Immature natural killer cell (primary cell): ENCODE data around the gene ABI1. TPM values are rescaled to one million over a fixed set of nuclear protein-coding genes. Genes with fewer than 3 reads are reported as not detected.

Source experiments
- DNase-seq, 3 donors: peaks; one replicate each; pipeline ENCODE4 v3.0.0; 2022; ENCODE audit warnings: mixed read lengths in 1 of 3
- H3K27ac Mint-ChIP-seq, 6 donors: one replicate each; pipeline ENCODE4 v1.8.0; 2020; ENCODE audit warnings: mixed read lengths in 6 of 6, mild to moderate bottlenecking in 5 of 6, inconsistent platforms in 4 of 6, moderate library complexity in 3 of 6
- H3K27me3 Mint-ChIP-seq, 3 donors: one replicate each; pipeline ENCODE4 v1.8.0; 2020 to 2021; ENCODE audit warnings: low read depth in 3 of 3, mild to moderate bottlenecking in 3 of 3, mixed read lengths in 3 of 3, moderate library complexity in 3 of 3, inconsistent platforms in 1 of 3
- H3K36me3 Mint-ChIP-seq, 3 donors: one replicate each; pipeline ENCODE4 v1.8.0; 2020; ENCODE audit warnings: mixed read lengths in 3 of 3, inconsistent platforms in 2 of 3, mild to moderate bottlenecking in 2 of 3
- H3K4me1 Mint-ChIP-seq, 2 donors: one replicate each; pipeline ENCODE4 v1.8.0; 2020; ENCODE audit warnings: inconsistent platforms in 2 of 2, mild to moderate bottlenecking in 2 of 2, mixed read lengths in 2 of 2, moderate library complexity in 1 of 2
- H3K4me3 Mint-ChIP-seq, 5 donors: one replicate each; pipeline ENCODE4 v1.8.0; 2020; ENCODE audit warnings: mild to moderate bottlenecking in 5 of 5, mixed read lengths in 5 of 5, inconsistent platforms in 3 of 5, moderate library complexity in 3 of 5
- H3K9me3 Mint-ChIP-seq, 6 donors: one replicate each; pipeline ENCODE4 v1.8.0; 2020; ENCODE audit warnings: mild to moderate bottlenecking in 6 of 6, mixed read lengths in 6 of 6, inconsistent platforms in 4 of 6, moderate library complexity in 3 of 6
- polyA plus RNA-seq, 3 donors: library from polyadenylated mRNA; unstranded; fragments of 300-500 nt; fragmentation: Illumina TruSeq; gene quantifications; one replicate each; pipeline ENCODE4 v1.2.3, GENCODE V29; 2021

The ABI1 gene
- polyA plus RNA-seq, 3 donors from 2014 or later, result 65.0 to 85.3 (median 84.0) TPM

- peaks cover 24% of the 10 kb centered on the region in 2 donors for H3K4me1 Mint-ChIP-seq
- H3K36me3 Mint-ChIP-seq, result peaks cover 3 to 13% (median 10%) of the 10 kb centered on the region in 3 donors
- DNase-seq, result no peak
- peak overlapping the region in 1 of 6 donors; percentile 41 for H3K27ac Mint-ChIP-seq
- H3K9me3 Mint-ChIP-seq, result no peaks in the 10 kb centered on the region
- peaks cover 0 to 6% (median 2%) of the 10 kb centered on the region in 3 donors for H3K27me3 Mint-ChIP-seq
- H3K4me3 Mint-ChIP-seq, result no peak overlapping the region
These were observed 159.7 kb downstream of the ABI1 start for GRCh38 chr10:26700884-26701630.

DNA sequence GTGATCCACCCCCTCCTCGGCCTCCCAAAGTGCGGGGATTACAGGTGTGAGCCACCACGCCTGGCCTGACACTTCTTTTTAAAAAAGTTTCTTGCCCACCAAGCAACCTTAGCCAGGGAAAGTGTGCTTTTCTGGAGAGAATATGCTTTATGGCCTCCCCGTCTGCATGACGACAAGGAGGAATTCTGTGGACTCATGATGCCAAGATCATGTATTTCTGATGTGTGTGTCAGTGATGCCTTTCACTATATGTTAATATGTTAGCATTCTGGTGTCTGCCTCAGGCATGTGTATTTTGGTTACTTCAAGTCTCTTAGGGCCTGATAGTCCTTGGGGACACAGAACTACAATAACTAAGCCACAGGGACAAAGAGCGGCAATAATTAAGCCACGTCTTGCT is 161.1 kb downstream of the ABI1 start:
- Mint-ChIP-seq H3K36me3 (peaks cover 0 to 6% (median 5%) of the 10 kb centered on the region in 3 donors), H3K27ac (no peak overlapping the region), H3K27me3 (peaks cover 0 to 6% (median 2%) of the 10 kb centered on the region in 3 donors), H3K4me3 (peak overlapping the region in 4 of 5 donors; percentile 23 to 95 (median 38)), H3K9me3 (no peaks in the 10 kb centered on the region), H3K4me1 (peaks cover 19% of the 10 kb centered on the region in 2 donors)
- DNase-seq, result no peak

DNA sequence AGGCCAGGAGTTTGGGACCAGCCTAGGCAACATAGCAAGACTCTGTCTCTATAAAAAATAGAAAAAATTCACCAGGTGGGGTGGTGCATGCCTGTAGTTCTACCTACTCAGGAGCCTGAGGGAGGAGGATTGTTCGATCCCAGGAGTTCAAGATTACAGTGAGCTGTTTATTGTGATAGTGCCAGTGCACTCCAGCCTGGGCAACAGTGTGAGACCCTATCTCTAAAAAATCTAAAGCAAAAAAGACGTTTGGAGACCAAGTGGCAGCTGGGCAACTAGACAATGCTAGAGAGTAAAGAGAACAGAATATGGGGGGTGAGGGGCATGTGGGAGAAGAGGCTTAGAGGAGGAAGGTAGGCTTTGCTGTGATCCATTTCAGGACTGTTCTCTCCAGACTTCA is 161.8 kb downstream of the ABI1 start:
- Mint-ChIP-seq H3K27me3 (peaks cover 0 to 6% (median 2%) of the 10 kb centered on the region in 3 donors), H3K36me3 (peaks cover 0 to 6% (median 5%) of the 10 kb centered on the region in 3 donors), H3K4me3 (peak overlapping the region in 4 of 5 donors; percentile 90 to 95 (median 93)), H3K9me3 (no peaks in the 10 kb centered on the region), H3K4me1 (peaks cover 19% of the 10 kb centered on the region in 2 donors), H3K27ac (no peak overlapping the region)
- no peak for DNase-seq

GRCh38 chr10:26697922-26698608 is 162.7 kb downstream of the ABI1 start:
- peaks cover 19% of the 10 kb centered on the region in 2 donors for H3K4me1 Mint-ChIP-seq
- no peaks in the 10 kb centered on the region for H3K9me3 Mint-ChIP-seq
- peaks cover 0 to 6% (median 5%) of the 10 kb centered on the region in 3 donors for H3K36me3 Mint-ChIP-seq
- peak overlapping the region; percentile 90 to 95 (median 91) for H3K4me3 Mint-ChIP-seq
- H3K27me3 Mint-ChIP-seq, result peaks cover 0 to 6% (median 2%) of the 10 kb centered on the region in 3 donors
- DNase-seq, result no peak
- peak overlapping the region; percentile 68 to 89 (median 74) for H3K27ac Mint-ChIP-seq

DNA sequence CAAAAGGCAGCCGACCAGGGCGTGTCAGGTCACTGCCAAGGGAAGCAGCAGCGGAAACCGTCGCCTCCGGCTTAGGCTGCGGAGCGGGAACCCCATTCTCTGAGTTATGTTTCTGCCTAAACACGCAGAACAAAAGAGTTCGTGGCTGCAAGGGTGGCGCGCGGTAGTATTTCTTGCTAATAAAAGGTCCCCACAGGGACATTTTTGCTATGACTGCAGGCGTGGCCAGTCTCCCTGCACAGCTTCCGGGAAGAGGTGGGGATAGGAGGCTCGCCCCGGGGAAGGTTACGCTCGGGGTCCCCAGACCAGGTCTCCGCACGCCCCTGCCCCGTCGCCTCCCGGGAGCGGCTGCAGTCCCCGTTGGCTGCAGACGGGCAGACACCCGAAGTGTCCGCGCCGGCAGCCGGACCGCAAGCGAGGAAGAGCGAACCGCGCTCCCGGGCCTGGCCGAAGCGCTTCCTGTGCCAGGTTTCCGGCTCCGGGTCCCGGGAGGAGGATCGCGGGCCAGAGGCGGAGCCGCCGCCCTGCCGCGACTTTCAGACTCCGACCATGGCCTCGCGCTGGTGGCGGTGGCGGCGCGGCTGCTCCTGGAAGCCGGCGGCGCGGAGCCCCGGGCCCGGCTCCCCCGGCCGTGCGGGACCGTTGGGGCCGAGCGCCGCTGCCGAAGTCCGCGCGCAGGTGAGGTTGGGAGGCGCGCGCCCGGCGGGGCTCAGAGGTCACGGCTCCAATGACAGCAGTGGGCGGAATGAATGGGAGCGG is 163.4 kb downstream of the ABI1 start, which contains the start of gene PDSS1:
Gene PDSS1, plus strand, starts transcription at position 539 of the 759 bp plus-strand sequence. Its CDS starts 11 bp downstream, at position 550.
- Mint-ChIP-seq H3K4me3 (peak within 1 kb of the TSS; percentile 95), H3K4me1 (peaks cover 19% of the 10 kb centered on the region in 2 donors), H3K27ac (peak within 1 kb of the TSS; percentile 84 to 94 (median 92)), H3K9me3 (no peaks in the 10 kb centered on the region), H3K36me3 (peaks cover 0 to 5% (median 5%) of the 10 kb centered on the region in 3 donors), H3K27me3 (peaks cover 0 to 6% (median 4%) of the 10 kb centered on the region in 3 donors)
- peak; percentile 66 to 68 (median 66) for DNase-seq

GRCh38 chr10:26696786-26697162 is 164.0 kb downstream of the ABI1 start:
- Mint-ChIP-seq H3K27me3 (peaks cover 0 to 8% (median 4%) of the 10 kb centered on the region in 3 donors), H3K4me3 (peak overlapping the region; percentile 95), H3K4me1 (peaks cover 17 to 19% of the 10 kb centered on the region in 2 donors), H3K27ac (peak overlapping the region; percentile 84 to 94 (median 92)), H3K36me3 (peaks cover 0 to 5% (median 0%) of the 10 kb centered on the region in 3 donors), H3K9me3 (no peaks in the 10 kb centered on the region)
- DNase-seq, result no peak

Other genes starting within 250 kb of the ABI1 start
- gene PDSS1, start 163.3 kb downstream of the ABI1 start, polyA plus RNA-seq, result 1 to 10 TPM; 2.5 to 4.0 (median 2.7) TPM
- 1 to 10 TPM in 1 of 3 donors, under 1 TPM in 2; 0.27 to 2.0 (median 0.99) TPM for gene ANKRD26, start 239.5 kb upstream of the ABI1 start, polyA plus RNA-seq